Pancreas (tissue), 10 donors: Measurements from ENCODE around the gene RTN4. TPM values are rescaled to one million over a fixed set of nuclear protein-coding genes. Genes with fewer than 3 reads are reported as not detected.

Experiments used
- ATAC-seq, 4 donors: fragments of 200-7000 bp; cut with Tn5 transposase; one replicate each; pipeline versions ENCODE4 v1.8.0 to v1.9.1; 2020; ENCODE audit warnings: mild to moderate bottlenecking in 4 of 4, moderate library complexity in 4 of 4
- DNase-seq, 6 donors: peaks; one replicate each; pipeline ENCODE4 v3.0.0-alpha.2; 2020
- FAIRE-seq: peaks from 2 replicates; lab custom pipeline; 2012; peaks lifted over from hg19 to GRCh38; lab: Jason Lieb, UNC
- H3K27ac ChIP-seq, 4 donors: fragments of 200-600 bp; sonication (generic); 1 replicate in 3 of 4; 2 replicates in 1 of 4; pipeline versions ENCODE4 v1.5.0 to v1.8.0; 2020
- H3K27me3 ChIP-seq, 4 donors: fragments of 200-600 bp; one replicate each; pipeline ENCODE4 v1.8.0; 2021
- H3K36me3 ChIP-seq, 3 donors: fragments of 200-600 bp; sonication (generic) in 1 of 3; one replicate each; pipeline versions ENCODE4 v1.5.0 to v1.8.0; 2020 to 2021
- H3K4me1 ChIP-seq, 3 donors: fragments of 200-600 bp; one replicate each; pipeline ENCODE4 v1.8.0; 2021
- H3K4me3 ChIP-seq, 4 donors: fragments of 200-600 bp; sonication (generic) in 2 of 4; one replicate each; pipeline versions ENCODE4 v1.5.0 to v1.8.0; 2020 to 2021
- H3K9me3 ChIP-seq, 4 donors: fragments of 200-600 bp; one replicate each; pipeline ENCODE4 v1.8.0; 2021
- WGBS, 2 donors: extraction: QIAGEN DNeasy Blood & Tissue Kit; methylation state at CpG; one replicate each; pipeline ENCODE4 v1.1.7; 2013; 5-methylcytosine and 5-hydroxymethylcytosine counted together
- intact Hi-C, 3 donors: fragments of 100-400 bp; cut with DNase I; formaldehyde crosslinking; loops; one replicate each; pipeline versions ENCODE4 v1.11.1 to v1.14.2; 2022
- polyA plus RNA-seq, 2 donors: library from polyadenylated mRNA; stranded (reverse); fragments of 200-250 nt; gene quantifications; one replicate each; pipeline ENCODE4 v1.2.3, GENCODE V29; 2013
- total RNA-seq, 6 donors: library from RNA; stranded (reverse); fragmentation: NEBNext Ultra II Directional in 4 of 6; extraction: Animal tissue kit (Norgen Biotek cat#: 25700) in 4 of 6; gene quantifications; one replicate each; pipeline versions ENCODE4 v1.2.1 to v1.2.4, GENCODE V29; 2021 to 2023
- TF ChIP-seq, protein P1 (sequence below), 4 donors: fragments of 200-600 bp; sonication (generic) in 3 of 4; IDR thresholded peaks; one replicate each; pipeline versions ENCODE4 v1.5.0 to v1.8.0; 2021; ENCODE audit warnings: antibody characterized with exemption in 4 of 4
- donor health status: healthy with polysubstance abuse.
- donor health status: DM: no; HTN: no; CAD: no; lungs with moderate emphysema.
- donor health status: DM: no; HTN: no; CAD: no.
- donor health status: control.
- donor health status: control.
- donor health status: Bipolar disorder and iron deficiency.
- donor health status: DM: yes; HTN: yes; CAD: no.
- donor health status: DM: no; HTN: no; CAD: no.
- donor health status: DM: no; HTN: no; CAD: no.
- donor health status: DM: yes; HTN: yes; CAD: no.

Gene RTN4
- total and polyA plus RNA-seq, 8 donors, result 38.3 to 105 (median 77.3) TPM

DNA sequence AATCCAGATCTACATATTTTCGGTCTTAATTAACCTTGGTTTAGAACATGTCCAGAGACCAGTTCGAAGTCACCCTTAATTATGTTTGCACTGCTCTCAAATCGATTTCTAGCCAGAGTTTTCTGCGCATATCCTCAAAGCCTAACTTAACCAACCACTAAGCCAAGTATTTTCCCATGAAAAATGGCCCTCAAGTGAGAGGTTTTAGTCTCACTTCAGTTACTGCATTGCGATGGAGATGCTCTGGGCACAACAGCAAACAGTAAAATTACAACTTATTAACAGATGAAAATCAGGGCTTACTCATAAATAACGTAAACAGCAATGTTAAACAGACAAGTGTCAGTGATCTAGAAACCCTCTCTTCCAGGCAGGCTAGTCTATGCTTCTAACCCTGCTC is 4.5 kb downstream of the RTN4 start:
- Histone ChIP-seq H3K4me1 (peaks cover 16 to 38% (median 32%) of the 10 kb centered on the region in 3 donors), H3K27ac (peak overlapping the region in 3 of 4 donors; percentile 4 to 33 (median 12)), H3K27me3 (no peaks in the 10 kb centered on the region), H3K4me3 (peak overlapping the region in 1 of 4 donors; percentile 8), H3K36me3 (no peaks in the 10 kb centered on the region), H3K9me3 (no peaks in the 10 kb centered on the region)
- no peak for DNase-seq
- WGBS, 2 donors, result 25 to 27% methylated on average over 6 of the region's 6 CpGs
- no peak for FAIRE-seq
- ATAC-seq, result no peak
- TF ChIP-seq, protein P1, sequence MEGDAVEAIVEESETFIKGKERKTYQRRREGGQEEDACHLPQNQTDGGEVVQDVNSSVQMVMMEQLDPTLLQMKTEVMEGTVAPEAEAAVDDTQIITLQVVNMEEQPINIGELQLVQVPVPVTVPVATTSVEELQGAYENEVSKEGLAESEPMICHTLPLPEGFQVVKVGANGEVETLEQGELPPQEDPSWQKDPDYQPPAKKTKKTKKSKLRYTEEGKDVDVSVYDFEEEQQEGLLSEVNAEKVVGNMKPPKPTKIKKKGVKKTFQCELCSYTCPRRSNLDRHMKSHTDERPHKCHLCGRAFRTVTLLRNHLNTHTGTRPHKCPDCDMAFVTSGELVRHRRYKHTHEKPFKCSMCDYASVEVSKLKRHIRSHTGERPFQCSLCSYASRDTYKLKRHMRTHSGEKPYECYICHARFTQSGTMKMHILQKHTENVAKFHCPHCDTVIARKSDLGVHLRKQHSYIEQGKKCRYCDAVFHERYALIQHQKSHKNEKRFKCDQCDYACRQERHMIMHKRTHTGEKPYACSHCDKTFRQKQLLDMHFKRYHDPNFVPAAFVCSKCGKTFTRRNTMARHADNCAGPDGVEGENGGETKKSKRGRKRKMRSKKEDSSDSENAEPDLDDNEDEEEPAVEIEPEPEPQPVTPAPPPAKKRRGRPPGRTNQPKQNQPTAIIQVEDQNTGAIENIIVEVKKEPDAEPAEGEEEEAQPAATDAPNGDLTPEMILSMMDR (IDR thresholded peaks at IDR 0.05), result no peak
- intact Hi-C loops, result loop anchor here in 2 of 3 donors (10.0 kb wide), 2 partner anchors 119 to 141 kb away; no protein-coding TSS in a partner anchor

DNA sequence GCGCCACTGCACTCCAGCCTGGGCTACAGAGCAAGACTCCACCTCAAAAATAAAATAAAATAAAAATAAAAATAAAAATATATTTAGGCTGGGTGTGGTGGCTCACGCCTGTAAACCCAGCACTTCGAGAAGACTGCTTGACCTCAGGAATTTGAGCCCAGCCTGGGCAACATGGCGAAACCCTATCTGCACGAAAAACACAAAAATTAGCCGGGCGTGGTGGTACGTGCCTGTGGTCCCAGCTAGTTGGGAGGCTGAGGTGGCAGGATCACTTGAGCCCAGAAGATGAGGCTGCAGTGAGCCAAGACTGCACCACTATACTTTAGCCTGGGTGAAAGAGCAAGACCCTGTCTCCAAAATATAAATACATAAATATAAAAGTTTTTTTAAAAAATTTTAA is 6.4 kb downstream of the RTN4 start:
- H3K27me3 ChIP-seq, result no peaks in the 10 kb centered on the region
- WGBS, 2 donors, result 98% methylated on average over 8 of the region's 8 CpGs
- peaks cover 16 to 38% (median 32%) of the 10 kb centered on the region in 3 donors for H3K4me1 ChIP-seq
- H3K27ac ChIP-seq, result no peak overlapping the region
- TF ChIP-seq, protein P1 (IDR thresholded peaks at IDR 0.05), result no peak
- H3K4me3 ChIP-seq, result no peak overlapping the region
- no peaks in the 10 kb centered on the region for H3K36me3 ChIP-seq
- ATAC-seq (no peak), DNase-seq (no peak), FAIRE-seq (no peak)
- intact Hi-C loops, result loop anchor here in 2 of 3 donors (10.0 kb wide), 2 partner anchors 121 to 139 kb away; no protein-coding TSS in a partner anchor
- H3K9me3 ChIP-seq, result no peaks in the 10 kb centered on the region

DNA sequence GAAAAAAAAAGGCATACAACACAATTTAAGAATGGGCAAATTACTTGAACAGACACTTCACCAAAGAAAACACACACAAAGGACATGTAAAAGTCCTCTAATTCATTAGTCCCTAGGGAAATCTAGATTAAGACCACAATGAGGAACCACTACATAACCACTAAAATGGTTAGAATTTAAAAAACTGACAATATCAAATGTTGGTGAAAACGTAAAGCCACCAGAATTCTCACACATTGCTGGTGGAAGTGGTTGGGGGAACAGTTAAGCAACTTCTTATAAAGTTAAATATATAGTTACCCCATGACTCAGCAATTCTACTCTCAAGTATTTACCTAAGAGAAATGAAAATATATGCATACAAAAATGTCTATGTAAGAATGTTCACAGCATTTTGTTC is 11.8 kb downstream of the RTN4 start:
- no peaks in the 10 kb centered on the region for H3K36me3 ChIP-seq
- 93 to 98% methylated on average over 1 of the region's 1 CpG for WGBS, 2 donors
- H3K27me3 ChIP-seq, result no peaks in the 10 kb centered on the region
- intact Hi-C loops, result no loop called here
- FAIRE-seq, result no peak
- TF ChIP-seq, protein P1 (IDR thresholded peaks at IDR 0.05), result no peak
- ATAC-seq, result no peak
- peaks cover 0 to 11% (median 5%) of the 10 kb centered on the region in 3 donors for H3K4me1 ChIP-seq
- no peak overlapping the region for H3K4me3 ChIP-seq
- DNase-seq, result no peak
- H3K9me3 ChIP-seq, result no peaks in the 10 kb centered on the region
- no peak overlapping the region for H3K27ac ChIP-seq

DNA sequence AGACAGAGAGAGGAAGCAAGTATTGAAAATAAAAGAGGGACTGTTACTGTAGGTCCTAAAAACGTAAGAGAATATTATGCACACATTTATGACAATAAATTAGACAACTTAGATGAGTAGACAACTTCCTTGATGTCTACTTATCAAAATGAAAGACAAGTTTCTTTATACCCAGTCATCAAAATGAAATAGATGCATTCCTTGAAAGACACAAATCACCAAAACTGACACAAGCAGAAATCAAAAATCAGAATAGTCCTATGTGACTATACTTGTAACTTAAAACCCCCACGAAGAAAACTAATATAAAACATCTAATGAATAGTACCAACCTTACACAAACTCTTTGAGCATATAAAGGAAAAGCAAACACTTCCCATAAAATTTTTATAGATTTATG is 14.5 kb downstream of the RTN4 start:
- no peak for DNase-seq
- no peaks in the 10 kb centered on the region for H3K27me3 ChIP-seq
- WGBS, 2 donors, result 67 to 84% methylated on average over 2 of the region's 2 CpGs
- no peak for ATAC-seq
- intact Hi-C loops, result no loop called here
- no peak for FAIRE-seq
- H3K27ac ChIP-seq, result no peak overlapping the region
- no peaks in the 10 kb centered on the region for H3K9me3 ChIP-seq
- H3K4me1 ChIP-seq, result peaks cover 0 to 9% (median 5%) of the 10 kb centered on the region in 3 donors
- H3K4me3 ChIP-seq, result no peak overlapping the region
- TF ChIP-seq, protein P1 (IDR thresholded peaks at IDR 0.05), result no peak
- H3K36me3 ChIP-seq, result no peaks in the 10 kb centered on the region

DNA sequence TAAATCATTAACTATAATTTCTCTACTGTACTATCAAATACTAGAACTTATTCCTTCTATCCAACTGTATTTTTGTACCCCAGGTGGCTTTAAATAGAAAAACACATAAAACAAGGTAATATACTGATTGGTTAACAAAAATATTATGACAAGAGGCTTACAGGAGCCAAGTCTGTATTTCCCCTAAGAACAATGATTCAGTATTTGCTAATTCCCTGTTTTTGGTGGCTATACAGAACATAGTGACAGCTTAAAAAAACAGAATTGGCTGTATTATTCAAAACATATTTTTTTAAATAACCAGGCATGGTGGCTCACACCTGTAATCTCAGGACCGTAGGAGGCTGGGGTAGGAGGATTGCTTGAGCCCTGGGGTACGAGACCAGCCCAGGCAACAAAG is 16.3 kb downstream of the RTN4 start:
- H3K27me3 ChIP-seq, result no peaks in the 10 kb centered on the region
- no peaks in the 10 kb centered on the region for H3K9me3 ChIP-seq
- 93 to 98% methylated on average over 2 of the region's 2 CpGs for WGBS, 2 donors
- no peak for ATAC-seq
- DNase-seq, result no peak
- H3K4me3 ChIP-seq, result no peak overlapping the region
- intact Hi-C loops, result no loop called here
- TF ChIP-seq, protein P1 (IDR thresholded peaks at IDR 0.05), result no peak
- no peaks in the 10 kb centered on the region for H3K36me3 ChIP-seq
- FAIRE-seq, result no peak
- H3K4me1 ChIP-seq, result peaks cover 0 to 9% (median 5%) of the 10 kb centered on the region in 3 donors
- H3K27ac ChIP-seq, result no peak overlapping the region
